ENCODE data around the gene DEPDC4.
"Not testable (repeated sequence)": the region's sequence is repeated elsewhere in the genome, so short reads cannot be mapped to it uniquely, and the experiment has no call there.

GRCh38 chr12:100304334-100304733 lies 37.5 kb upstream of the DEPDC4 start:
- not testable (repeated sequence) for TF ChIP-seq ZBTB49 (CRISPR knock-in tag; IDR thresholded peaks at IDR 0.05; ENCODE audit: borderline replicate concordance); SIN3A (IDR thresholded peaks at IDR 0.05; ENCODE audit: borderline replicate concordance, low read depth, low read length)
